ENCODE data around the gene XRCC3.
"Not testable (repeated sequence)": the region's sequence is repeated elsewhere in the genome, so short reads cannot be mapped to it uniquely, and the experiment has no call there.

The XRCC3 gene

GRCh38 chr14:103693515-103693914, 21.7 kb downstream of the XRCC3 start:
- DNase-seq (ENCODE audit: low spot score): no peak

GRCh38 chr14:103692871-103693270, 22.4 kb downstream of the XRCC3 start:
- DNase-seq (ENCODE audit: low spot score): no peak

- no peak for DNase-seq (ENCODE audit: low spot score)
These were observed 23.1 kb downstream of the XRCC3 start for GRCh38 chr14:103692159-103692558.

- DNase-seq (ENCODE audit: low spot score): not testable (repeated sequence)
These were observed 23.6 kb downstream of the XRCC3 start for GRCh38 chr14:103691655-103692054.

GRCh38 chr14:103690332-103690731, 24.9 kb downstream of the XRCC3 start:
- DNase-seq (ENCODE audit: low spot score): no peak

- DNase-seq (ENCODE audit: low spot score): no peak
These were observed 26.0 kb downstream of the XRCC3 start for GRCh38 chr14:103688906-103689902.

GRCh38 chr14:103688441-103688840, 26.8 kb downstream of the XRCC3 start:
- DNase-seq (ENCODE audit: low spot score): no peak

GRCh38 chr14:103687712-103688111, 27.5 kb downstream of the XRCC3 start:
- no peak for DNase-seq (ENCODE audit: low spot score)

- DNase-seq (ENCODE audit: low spot score): no peak
These were observed 28.3 kb downstream of the XRCC3 start for GRCh38 chr14:103686831-103687485.

- DNase-seq (ENCODE audit: low spot score): no peak
These were observed 29.7 kb downstream of the XRCC3 start for GRCh38 chr14:103685276-103686211.

- DNase-seq (ENCODE audit: low spot score): no peak
These were observed 30.4 kb downstream of the XRCC3 start for GRCh38 chr14:103684871-103685270.

GRCh38 chr14:103684471-103684870, 30.8 kb downstream of the XRCC3 start:
- no peak for DNase-seq (ENCODE audit: low spot score)

- no peak for DNase-seq (ENCODE audit: low spot score)
These were observed 32.1 kb downstream of the XRCC3 start for GRCh38 chr14:103683139-103683538.

- DNase-seq (ENCODE audit: low spot score): no peak
These were observed 34.6 kb downstream of the XRCC3 start for GRCh38 chr14:103680491-103681231.

GRCh38 chr14:103679351-103679750, 35.9 kb downstream of the XRCC3 start:
- DNase-seq (ENCODE audit: low spot score): peak; percentile 46

- no peak for DNase-seq (ENCODE audit: low spot score)
These were observed 38.2 kb downstream of the XRCC3 start for GRCh38 chr14:103676881-103677675.

- DNase-seq (ENCODE audit: low spot score): no peak
These were observed 39.3 kb downstream of the XRCC3 start for GRCh38 chr14:103675957-103676356.

GRCh38 chr14:103671911-103672310, 43.3 kb downstream of the XRCC3 start:
- no peak for DNase-seq (ENCODE audit: low spot score)

GRCh38 chr14:103669370-103669769, 45.9 kb downstream of the XRCC3 start:
- no peak for DNase-seq (ENCODE audit: low spot score)

- DNase-seq (ENCODE audit: low spot score): no peak
These were observed 47.1 kb downstream of the XRCC3 start for GRCh38 chr14:103668117-103668516.
